ES-I3 (cell line): ENCODE measurements around the gene SERHL2.
"Not testable (repeated sequence)": the region's sequence is repeated elsewhere in the genome, so short reads cannot be mapped to it uniquely, and the experiment has no call there.

Experiments used
- H3K36me3 ChIP-seq: 2 replicates; pipeline ENCODE4 v1.6.1; 2013; ENCODE audit warnings: mild to moderate bottlenecking, low read length, control low read depth, moderate library complexity; ENCODE audit not compliant: insufficient read depth
- H3K4me1 ChIP-seq: 2 replicates; pipeline ENCODE4 v1.6.1; 2013; ENCODE audit warnings: mild to moderate bottlenecking, control low read depth, low read length; ENCODE audit not compliant: insufficient read depth
- H3K9ac ChIP-seq: 2 replicates; pipeline ENCODE4 v1.6.1; 2013; ENCODE audit warnings: low read depth, mild to moderate bottlenecking, low read length, moderate library complexity
- H3K9me3 ChIP-seq: 2 replicates; pipeline ENCODE4 v1.6.1; 2013; ENCODE audit warnings: mild to moderate bottlenecking, low read length, moderate library complexity; ENCODE audit not compliant: control insufficient read depth, insufficient read depth

Gene SERHL2

DNA sequence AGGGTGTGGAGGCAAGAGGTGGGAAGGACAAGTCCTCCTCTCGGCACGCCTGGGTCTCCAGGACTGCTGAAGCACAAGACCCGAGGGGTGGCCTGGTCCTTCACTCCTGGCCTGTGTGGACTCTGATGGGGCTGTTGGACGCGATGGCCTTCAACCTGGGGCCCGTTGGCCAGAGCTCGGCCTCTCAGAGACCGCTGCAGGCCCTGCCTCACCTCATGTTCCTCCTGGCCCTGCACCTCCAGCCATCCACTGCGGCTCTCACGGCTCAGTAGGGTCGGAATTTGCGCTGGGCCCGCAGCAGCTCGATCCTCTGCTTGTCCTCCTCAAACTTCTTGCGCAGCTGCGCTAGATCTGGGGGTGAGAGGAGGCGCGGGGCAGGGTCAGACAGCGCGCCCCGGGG, 20.7 kb downstream of the SERHL2 start:
- H3K36me3 ChIP-seq, H3K9me3 ChIP-seq, H3K9ac ChIP-seq, H3K4me1 ChIP-seq: not testable (repeated sequence)

DNA sequence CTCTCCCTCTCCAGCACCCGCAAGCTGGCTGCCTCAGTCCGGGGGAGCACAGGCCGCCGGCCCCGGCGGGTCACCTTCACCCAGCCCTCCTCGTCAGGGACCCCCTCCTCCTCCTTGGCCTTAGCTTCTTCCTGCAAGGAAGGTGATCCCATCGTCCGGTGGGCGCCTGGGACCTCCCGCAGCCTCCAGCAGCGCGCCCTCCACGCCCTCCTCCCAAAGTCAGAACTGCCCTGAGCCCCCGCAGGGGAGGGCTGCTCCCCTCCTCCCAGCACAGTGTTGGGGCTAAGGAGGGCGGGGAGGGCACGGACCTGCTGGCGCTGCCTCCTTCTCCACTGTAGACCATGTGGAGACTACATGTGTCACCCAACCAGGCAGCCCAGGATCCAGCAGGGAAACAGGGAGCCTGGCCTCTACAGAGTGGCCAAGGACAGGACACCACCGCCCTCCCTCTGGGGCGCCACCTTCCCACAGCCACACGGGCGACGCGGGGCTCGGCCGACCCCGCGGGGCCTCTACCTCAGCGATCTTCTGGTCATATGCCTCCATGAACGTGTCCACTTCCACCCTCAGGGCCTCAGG, 22.3 kb downstream of the SERHL2 start:
- H3K9ac ChIP-seq, H3K36me3 ChIP-seq, H3K4me1 ChIP-seq, H3K9me3 ChIP-seq: not testable (repeated sequence)

DNA sequence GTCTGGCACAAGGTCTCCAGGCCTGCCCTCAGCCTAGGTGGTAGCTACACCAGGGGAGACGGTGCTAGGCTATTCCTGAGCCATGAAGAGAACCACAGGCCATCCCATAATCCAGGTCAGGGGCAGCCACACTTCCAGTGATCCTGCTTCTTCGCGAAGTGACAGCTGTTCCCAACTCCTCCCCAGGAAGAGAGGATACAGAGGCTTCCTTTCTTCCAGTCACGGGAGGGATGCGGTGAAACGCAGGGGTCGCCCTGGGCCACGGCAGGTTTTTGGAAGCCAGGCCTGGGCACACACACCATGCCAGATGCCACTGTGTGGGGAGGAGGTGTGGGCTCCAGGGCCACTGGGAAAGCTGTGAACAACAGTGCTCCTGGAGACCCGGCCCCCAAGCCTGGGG, 23.4 kb downstream of the SERHL2 start:
- H3K4me1 ChIP-seq, H3K36me3 ChIP-seq, H3K9me3 ChIP-seq, H3K9ac ChIP-seq: not testable (repeated sequence)

DNA sequence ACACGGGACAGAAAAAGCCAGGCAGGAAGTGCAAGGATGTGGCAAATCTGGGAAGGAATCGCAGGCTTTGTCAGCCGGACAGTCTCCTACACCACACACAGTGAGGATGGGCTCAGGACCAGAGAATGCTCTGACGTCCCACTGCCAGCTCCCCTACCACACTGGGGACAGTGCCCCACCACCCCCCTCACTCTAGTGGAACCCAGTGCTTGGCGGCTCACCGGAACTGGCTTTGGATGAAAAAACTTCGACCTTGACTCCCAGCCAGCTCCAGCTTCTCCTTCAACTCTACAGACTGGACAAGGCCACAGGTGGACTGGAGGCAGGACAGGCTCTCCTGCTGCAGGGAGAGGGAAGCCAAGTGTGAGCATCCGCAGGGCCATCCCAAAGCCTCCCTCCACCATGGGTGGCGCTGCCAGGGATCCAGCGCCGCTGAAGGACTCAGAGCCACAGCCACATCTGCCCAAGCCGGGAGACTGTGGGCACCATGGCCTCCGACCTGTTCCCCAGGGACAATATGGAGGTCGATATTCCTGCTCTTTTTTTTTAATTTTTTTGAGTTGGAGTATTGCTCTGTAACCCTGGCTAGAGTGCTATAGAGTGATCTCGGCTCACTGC, 24.0 kb downstream of the SERHL2 start:
- Histone ChIP-seq H3K9me3 (no peaks in the 10 kb centered on the region), H3K36me3 (peaks cover 7% of the 10 kb centered on the region), H3K4me1 (no peaks in the 10 kb centered on the region), H3K9ac (no peak overlapping the region)

DNA sequence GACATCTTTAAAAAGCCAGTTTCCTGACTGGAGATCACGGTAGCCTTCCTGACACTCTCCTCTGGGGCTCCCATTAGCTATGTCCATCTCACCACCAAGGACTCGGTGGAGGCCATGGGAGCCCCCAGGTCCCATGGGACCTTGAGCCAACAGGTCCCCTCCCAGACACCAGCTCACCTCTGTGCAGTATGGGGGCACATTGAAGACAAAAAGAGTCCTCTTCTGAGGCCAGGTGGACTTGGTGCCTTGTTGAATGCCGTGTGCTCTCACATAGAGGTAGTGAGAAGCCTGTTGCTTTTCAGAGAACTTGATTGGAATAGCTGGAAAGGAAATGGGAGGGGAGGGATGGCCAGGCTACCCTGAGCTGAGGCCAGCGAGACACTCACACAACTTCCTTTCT, 26.3 kb downstream of the SERHL2 start:
- not testable (repeated sequence) for H3K36me3 ChIP-seq, H3K4me1 ChIP-seq, H3K9me3 ChIP-seq, H3K9ac ChIP-seq

DNA sequence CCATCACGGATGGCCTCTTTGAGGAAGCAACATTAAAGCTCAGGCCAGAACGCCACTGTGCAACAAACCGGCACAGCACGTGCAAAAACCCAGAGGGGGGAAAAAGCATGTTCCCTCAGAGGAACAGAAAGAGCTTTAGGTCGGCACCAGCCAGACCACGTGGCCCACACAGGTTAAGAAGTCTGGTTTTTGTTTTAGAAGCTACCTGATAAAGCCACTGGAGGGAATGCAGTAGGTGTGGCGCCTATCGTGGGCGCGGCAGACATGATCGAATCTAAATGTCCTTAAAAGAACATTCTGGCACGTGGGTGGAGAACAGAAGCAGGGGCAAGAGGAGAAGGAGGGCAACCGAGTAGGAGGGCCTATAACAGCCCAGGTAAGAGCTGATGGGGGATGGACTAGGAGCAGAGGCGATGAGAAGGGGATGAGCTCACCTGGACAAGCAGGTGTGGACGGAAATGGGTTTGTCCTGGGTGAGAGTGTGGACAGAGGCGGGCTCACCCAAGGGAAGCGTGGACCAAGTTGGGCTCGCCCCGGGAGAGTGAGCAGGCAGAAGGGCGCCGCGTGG, 27.5 kb downstream of the SERHL2 start:
- H3K4me1 ChIP-seq, H3K36me3 ChIP-seq, H3K9me3 ChIP-seq: not testable (repeated sequence)
- peak overlapping the region; percentile 80 for H3K9ac ChIP-seq

DNA sequence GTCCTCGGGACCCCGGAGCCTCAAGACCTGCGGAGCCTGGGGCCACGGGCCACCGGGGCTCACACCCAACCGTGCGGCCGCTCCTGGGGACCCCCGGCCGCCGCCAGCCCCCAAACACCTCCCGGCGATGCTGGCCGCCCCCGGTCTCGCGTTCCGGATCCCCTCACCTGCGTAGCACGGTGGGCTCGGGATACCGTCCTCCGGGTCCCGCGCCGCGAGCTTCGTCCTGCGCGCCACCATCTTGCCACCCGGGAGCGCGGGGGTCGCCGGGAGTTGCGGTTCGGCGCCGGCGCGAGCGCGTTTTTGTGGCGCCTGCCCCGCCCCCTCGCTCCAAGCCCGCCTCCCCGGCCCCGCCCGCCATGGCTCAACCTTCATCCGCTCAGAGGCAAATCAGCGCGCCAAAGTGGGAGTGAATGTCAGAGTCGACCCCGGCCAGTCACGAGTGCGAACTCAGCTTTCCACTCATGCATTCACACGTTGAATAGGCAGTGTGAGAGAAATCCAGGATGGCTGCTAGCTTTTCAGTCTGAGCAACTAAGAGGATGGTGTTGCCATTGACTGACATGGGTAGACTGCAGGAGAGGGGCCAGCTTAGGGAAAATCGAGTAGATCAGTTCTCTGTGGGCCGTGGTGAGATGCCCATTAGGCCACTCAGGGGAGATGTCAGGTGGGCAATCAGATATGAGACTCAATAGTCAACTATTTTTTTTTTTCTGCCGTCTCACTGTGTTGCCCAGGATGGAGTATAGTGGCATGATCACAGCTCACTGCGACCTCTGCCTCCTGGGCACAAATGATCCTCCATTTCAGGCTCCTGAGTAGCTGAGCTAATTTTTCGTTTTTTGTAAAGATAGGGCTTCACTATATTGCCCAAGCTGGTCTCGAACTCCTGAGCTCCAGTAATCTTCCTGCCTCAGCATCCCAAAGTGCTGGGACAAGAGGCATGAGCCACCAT, 28.3 kb downstream of the SERHL2 start:
- H3K36me3 ChIP-seq: peaks cover 10% of the 10 kb centered on the region
- peak overlapping the region; percentile 80 for H3K9ac ChIP-seq
- H3K4me1 ChIP-seq: no peaks in the 10 kb centered on the region
- H3K9me3 ChIP-seq: no peaks in the 10 kb centered on the region

DNA sequence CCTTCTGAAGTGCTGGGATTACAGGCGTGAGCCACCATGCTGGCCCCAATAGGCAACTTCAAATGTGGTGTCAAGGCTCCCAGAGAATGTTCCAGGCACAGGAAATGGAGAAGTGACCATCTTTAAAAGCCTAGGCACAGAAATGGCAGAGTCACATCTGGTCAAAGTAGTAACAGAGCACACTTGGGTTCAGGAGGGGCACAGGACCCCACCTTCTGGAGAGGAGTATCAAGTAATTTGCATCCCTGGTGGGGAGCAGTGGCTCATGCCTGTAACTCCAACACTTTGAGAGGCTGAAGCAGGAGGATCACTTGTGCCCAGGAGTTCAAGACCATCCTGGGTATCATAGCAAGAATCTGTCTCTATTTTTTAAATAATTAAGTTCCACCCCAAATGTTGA, 29.2 kb downstream of the SERHL2 start:
- Histone ChIP-seq H3K9ac (no peak overlapping the region), H3K4me1 (no peaks in the 10 kb centered on the region), H3K36me3 (peaks cover 17% of the 10 kb centered on the region), H3K9me3 (no peaks in the 10 kb centered on the region)

DNA sequence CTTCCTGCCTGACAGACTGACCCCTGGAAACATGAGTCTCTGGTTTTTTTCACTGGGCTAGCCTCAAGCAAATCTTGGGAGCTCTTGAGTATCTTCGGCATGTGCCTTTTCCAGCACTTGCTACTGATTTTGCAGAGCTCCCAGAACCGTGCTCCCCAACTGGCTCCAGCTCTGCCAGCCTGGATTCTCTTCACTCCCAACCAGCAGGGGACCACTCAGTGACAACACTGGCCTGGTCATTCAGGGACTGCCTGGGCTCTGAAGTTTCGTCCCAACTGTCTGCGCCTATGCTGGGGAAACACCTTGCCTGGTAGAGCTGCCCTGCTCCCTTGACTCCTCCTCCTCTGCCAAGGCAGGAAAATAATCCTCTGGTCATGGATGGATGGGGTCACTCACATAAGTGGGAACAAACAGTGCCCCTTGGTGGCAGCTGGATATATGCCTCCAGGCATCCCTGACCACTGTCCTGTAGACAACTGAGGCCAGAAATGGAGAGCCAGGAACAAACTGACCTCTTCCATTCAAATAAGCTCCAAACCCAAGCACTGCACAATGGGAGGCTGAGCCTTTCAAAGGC, 30.7 kb downstream of the SERHL2 start:
- Histone ChIP-seq H3K4me1 (no peaks in the 10 kb centered on the region), H3K9me3 (no peaks in the 10 kb centered on the region), H3K9ac (no peak overlapping the region), H3K36me3 (peaks cover 12% of the 10 kb centered on the region)

DNA sequence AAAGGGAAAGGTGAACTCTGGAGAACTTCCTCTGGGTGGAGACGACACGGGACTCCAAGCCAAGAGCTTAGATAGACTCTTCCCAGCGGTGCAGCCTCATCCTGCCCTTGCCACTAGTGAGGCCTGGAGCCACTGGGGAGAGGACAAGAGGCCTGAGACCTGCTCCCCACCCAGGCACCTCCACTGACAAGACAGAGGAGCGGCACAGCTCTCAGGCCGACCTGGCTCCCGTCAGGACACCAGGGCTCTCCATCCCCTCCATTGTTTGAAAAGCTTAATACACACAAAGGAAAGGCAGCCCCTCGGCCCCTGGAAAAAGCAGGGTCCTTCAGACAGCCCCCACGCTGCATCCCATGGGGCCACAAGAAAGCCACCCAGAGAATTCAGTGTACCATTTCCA, 31.3 kb downstream of the SERHL2 start:
- Histone ChIP-seq H3K4me1 (no peaks in the 10 kb centered on the region), H3K9me3 (no peaks in the 10 kb centered on the region), H3K36me3 (peaks cover 12% of the 10 kb centered on the region), H3K9ac (no peak overlapping the region)

DNA sequence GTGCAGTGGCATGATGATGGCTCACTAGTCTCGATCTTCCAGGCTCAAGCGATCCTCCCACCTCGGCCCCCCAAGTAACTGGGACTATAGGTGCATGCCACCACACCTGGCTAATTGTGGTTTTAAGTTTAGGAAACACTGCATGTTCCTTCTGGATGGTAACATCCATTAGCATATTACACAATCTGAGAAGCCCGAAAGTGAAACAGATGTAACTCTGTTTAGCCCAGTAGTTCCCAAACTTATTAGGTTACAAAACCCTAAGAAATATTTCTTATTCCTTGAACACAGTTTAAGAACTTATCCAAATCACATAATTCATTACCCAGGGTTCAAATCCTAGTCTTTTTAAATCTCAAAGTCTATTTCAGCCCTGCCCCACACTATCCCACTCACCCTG, 32.6 kb downstream of the SERHL2 start:
- Histone ChIP-seq H3K9me3 (no peaks in the 10 kb centered on the region), H3K9ac (no peak overlapping the region), H3K36me3 (peaks cover 13% of the 10 kb centered on the region), H3K4me1 (no peaks in the 10 kb centered on the region)

DNA sequence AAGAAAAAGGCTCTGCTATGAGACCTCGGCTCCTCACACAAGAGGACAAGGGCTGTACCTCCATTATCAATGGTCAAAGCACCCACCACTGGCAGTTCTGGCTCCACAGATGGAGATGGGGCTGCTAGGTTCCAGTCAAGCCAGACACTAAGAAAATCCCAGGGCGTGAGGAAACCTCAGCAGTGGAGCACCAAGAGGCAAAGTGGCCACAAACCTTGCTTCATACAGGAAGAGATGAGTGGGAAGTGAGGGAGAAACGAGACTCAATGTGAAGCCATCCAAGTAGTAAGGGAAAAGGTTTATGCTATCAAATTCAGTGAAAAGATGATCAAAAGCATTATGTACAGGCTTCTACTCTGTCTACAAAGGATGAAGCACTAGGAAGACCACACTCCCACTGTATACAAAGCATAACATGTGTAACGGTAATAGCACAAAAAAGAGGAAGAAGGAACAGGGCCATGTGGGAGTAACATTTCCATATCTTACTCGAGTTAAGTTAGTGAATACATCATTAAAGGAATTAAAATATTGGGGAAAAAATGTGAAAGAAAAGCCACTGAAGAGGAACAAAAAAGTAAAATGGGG, 33.9 kb downstream of the SERHL2 start:
- Histone ChIP-seq H3K36me3 (peaks cover 18% of the 10 kb centered on the region), H3K9ac (no peak overlapping the region), H3K9me3 (no peaks in the 10 kb centered on the region), H3K4me1 (no peaks in the 10 kb centered on the region)

DNA sequence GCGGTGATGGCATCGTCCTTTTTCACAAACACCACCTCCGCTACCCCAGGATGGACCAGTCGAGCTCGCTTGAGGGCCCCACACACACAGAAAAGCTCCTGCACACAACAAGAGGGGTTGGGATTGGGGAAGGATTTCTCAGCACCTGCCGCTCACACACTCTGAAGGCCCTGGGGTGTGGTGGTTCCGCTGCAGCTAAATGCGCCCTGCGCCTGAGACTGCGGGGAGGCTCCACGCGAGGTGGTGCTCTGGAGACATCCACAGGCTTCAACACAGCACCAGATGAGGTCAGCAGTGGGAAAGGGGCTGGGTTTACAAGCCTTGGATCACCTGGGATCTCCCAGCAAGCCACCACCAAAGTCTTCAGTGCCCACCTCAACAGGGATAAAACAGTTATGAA, 38.2 kb downstream of the SERHL2 start:
- Histone ChIP-seq H3K4me1 (no peaks in the 10 kb centered on the region), H3K9me3 (no peaks in the 10 kb centered on the region), H3K36me3 (peaks cover 41% of the 10 kb centered on the region), H3K9ac (no peak overlapping the region)

DNA sequence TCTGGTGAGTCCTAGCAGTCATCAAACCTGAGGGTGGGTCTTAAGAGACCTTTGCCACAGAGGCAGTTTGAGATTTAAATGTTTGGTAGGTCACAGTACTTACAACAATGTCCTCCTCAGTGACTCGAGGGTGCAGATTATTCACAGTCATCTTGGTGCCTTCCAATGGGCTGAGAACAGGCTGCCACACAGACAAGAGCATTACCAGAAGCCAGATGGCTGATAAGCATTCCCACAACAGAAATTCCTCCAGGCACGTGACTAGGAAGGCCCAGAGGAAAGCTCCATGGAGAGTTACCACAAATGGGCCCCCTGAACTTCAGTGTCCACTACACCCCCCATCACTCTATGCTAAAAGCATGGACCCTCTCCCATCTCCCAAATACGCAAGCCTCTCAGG, 41.7 kb downstream of the SERHL2 start:
- H3K9me3 ChIP-seq: no peaks in the 10 kb centered on the region
- H3K4me1 ChIP-seq: no peaks in the 10 kb centered on the region
- peaks cover 39% of the 10 kb centered on the region for H3K36me3 ChIP-seq
- no peak overlapping the region for H3K9ac ChIP-seq
